ENCODE measurements around the gene PCDHB5.
"Not testable (repeated sequence)": the region's sequence is repeated elsewhere in the genome, so short reads cannot be mapped to it uniquely, and the experiment has no call there.

Gene PCDHB5

GRCh38 chr5:141155540-141156374 is 20.8 kb downstream of the PCDHB5 start:
- peak; percentile 80 for DNase-seq

DNA sequence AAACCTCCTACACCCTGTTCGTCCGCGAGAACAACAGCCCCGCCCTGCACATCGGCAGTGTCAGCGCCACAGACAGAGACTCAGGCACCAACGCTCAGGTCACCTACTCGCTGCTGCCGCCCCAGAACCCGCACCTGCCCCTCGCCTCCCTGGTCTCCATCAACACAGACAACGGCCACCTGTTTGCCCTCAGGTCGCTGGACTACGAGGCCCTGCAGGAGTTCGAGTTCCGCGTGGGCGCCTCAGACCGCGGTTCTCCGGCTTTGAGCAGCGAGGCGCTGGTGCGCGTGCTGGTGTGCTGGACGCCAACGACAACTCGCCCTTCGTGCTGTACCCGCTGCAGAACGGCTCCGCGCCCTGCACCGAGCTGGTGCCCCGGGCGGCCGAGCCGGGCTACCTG is 22.4 kb downstream of the PCDHB5 start:
- not testable (repeated sequence) for DNase-seq

DNA sequence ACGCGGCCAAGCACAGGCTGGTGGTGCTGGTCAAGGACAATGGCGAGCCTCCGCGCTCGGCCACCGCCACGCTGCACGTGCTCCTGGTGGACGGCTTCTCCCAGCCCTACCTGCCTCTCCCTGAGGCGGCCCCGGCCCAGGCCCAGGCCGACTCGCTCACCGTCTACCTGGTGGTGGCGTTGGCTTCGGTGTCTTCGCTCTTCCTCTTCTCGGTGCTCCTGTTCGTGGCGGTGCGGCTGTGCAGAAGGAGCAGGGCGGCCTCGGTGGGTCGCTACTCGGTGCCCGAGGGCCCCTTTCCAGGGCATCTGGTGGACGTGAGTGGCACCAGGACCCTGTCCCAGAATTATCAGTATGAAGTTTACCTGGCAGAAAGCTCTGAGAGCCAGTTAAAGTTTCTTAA is 22.9 kb downstream of the PCDHB5 start:
- DNase-seq = not testable (repeated sequence)

DNA sequence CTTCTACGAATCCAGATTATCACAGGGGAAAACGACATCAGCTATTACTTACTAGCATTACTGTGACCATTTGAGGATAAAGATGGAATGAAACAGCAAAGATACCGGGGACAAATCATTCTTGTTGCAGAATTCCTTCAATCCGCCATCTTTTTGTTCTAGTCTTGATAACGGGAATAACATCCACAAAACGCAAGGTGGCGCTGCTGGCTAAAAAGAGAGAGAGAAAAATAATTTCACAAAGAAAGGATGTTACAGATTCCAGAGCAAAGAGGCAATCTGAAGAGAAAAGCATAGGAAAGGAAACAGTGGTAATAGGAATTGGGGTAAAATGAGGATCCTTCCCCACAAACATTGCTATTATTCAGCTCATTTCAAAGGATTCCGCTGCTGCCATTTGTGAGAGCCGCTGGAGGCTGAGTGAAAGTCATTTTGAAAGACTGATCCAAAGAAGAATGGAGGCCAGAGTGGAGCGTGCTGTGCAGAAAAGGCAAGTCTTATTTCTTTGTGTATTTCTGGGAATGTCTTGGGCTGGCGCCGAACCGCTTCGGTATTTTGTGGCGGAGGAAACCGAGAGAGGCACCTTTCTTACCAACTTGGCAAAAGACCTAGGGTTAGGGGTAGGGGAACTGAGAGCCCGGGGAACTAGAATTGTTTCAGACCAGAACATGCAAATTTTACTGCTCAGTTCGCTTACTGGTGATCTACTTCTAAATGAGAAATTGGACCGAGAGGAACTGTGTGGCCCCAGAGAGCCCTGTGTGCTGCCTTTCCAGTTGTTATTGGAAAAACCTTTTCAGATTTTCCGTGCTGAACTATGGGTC is 37.6 kb downstream of the PCDHB5 start, which contains the start of gene PCDHB7:
PCDHB7 (plus strand) TSS at position 264 of the 824 bp plus-strand sequence; CDS start at position 456, 192 bp downstream.
- peak; percentile 70 for DNase-seq

GRCh38 chr5:141174291-141175104 is 39.5 kb downstream of the PCDHB5 start:
- not testable (repeated sequence) for DNase-seq

DNA sequence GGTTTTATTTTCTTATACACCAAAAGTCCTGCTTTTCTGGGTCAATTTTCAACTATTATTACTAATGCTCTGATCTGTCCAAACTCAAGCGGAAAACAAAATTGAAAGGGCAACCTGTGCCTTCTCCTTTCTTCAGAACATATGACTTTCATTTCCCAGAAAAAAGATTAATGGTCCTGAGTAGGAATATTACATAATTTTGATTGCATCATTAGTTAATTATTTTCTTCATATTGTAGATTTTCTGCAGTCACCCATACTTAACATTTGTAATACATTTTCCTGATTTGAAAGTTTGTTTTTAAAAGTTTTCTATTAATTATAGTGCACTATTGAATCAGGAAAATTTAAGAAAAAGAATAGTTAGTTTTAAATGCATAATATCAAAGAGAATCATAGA is 40.9 kb downstream of the PCDHB5 start:
- no peak for DNase-seq

DNA sequence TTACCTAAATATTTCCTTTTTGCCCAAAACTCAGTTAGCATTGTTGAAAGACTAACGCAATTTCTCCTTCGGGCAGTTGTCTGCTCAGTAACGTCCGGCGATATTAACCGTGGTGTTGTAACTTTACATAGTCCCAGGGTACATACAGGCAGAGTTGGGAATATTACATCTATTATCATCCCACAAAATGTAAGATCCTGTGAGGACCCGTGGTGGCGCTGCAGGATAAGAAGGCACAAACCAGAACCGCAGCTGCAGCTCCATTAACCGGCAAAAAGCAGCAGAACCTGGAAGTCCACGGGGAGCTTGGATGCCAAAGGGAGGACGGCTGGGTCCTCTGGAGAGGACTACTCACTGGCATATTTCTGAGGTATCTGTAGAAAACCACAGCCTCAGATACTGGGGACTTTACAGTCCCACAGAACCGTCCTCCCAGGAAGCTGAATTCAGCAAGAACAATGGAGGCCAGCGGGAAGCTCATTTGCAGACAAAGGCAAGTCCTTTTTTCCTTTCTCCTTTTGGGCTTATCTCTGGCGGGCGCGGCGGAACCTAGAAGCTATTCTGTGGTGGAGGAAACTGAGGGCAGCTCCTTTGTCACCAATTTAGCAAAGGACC is 42.7 kb downstream of the PCDHB5 start, which contains the start of gene PCDHB8:
PCDHB8 (plus strand) TSS at position 214 of the 615 bp plus-strand sequence; CDS start at position 459, 245 bp downstream.
- DNase-seq = peak; percentile 65

DNA sequence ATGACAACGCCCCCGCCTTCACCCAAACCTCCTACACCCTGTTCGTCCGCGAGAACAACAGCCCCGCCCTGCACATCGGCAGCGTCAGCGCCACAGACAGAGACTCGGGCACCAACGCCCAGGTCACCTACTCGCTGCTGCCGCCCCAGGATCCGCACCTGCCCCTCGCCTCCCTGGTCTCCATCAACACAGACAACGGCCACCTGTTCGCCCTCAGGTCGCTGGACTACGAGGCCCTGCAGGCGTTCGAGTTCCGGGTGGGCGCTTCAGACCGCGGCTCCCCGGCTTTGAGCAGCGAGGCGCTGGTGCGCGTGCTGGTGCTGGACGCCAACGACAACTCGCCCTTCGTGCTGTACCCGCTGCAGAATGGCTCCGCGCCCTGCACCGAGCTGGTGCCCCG is 44.4 kb downstream of the PCDHB5 start:
- DNase-seq = not testable (repeated sequence)

GRCh38 chr5:141179876-141180275 is 44.9 kb downstream of the PCDHB5 start:
- DNase-seq = not testable (repeated sequence)

GRCh38 chr5:141180313-141180712 is 45.3 kb downstream of the PCDHB5 start:
- DNase-seq = no peak

- peak; percentile 24 for DNase-seq
Observed at GRCh38 chr5:141182248-141182647, 47.2 kb downstream of the PCDHB5 start, which contains the start of gene PCDHB16. Gene PCDHB16, plus strand, starts transcription at chr5:141182387. Its CDS starts 173 bp downstream, at chr5:141182560.

GRCh38 chr5:141184117-141184855 is 49.3 kb downstream of the PCDHB5 start:
- not testable (repeated sequence) for DNase-seq

GRCh38 chr5:141186897-141187512 is 52.0 kb downstream of the PCDHB5 start, which contains the start of gene PCDHB9:
Gene PCDHB9, plus strand, starts transcription at chr5:141187161. Its CDS starts 158 bp downstream, at chr5:141187319.
- peak; percentile 75 for DNase-seq
